ENCODE measurements around the gene KCNJ16.

DNA sequence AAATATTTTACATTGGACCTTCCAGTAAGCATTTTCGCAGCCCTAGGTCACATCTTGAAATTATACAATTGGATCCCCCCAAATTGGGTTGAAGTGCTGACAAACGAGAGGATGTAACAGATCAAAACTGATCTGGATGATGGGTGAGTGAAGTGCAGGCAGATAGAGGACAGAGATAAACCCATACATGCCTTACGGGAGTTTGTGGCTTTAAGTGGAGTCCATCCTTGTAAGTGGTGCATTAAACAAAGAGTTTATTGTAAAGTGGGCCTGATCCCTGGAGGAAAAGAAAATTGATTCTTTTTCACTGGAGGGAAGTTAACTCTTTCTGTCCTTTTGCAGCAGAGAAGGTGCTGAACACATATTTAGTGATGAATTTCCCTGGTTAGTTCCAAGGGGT lies 55.3 kb downstream of the KCNJ16 start:
- TF ChIP-seq CTCF (conservative IDR thresholded peaks at IDR 0.05; ENCODE audit: low read length) (no peak), EZH2phosphoT487 (IDR thresholded peaks at IDR 0.05; ENCODE audit: borderline replicate concordance) (no peak)

Measured in Loucy (cell line).